Adipocyte (in vitro differentiated cells): ENCODE data around the gene C1orf174.

Experiments used
- DNase-seq: peaks from one replicate; pipeline ENCODE4 v3.0.0-alpha.2; 2015; ENCODE audit warnings: low read depth
- H3K27me3 ChIP-seq: replicated peaks from 2 replicates; pipeline ENCODE4 v1.7.0; 2013; ENCODE audit warnings: mild to moderate bottlenecking, low read length, moderate library complexity; ENCODE audit not compliant: control insufficient read depth, insufficient read depth
- H3K36me3 ChIP-seq: 2 replicates; pipeline ENCODE4 v1.7.0; 2013; ENCODE audit warnings: low read length, mild to moderate bottlenecking, moderate library complexity; ENCODE audit not compliant: control insufficient read depth, insufficient read depth, severe bottlenecking
- H3K4me1 ChIP-seq: 2 replicates; pipeline ENCODE4 v1.7.0; 2013; ENCODE audit warnings: mild to moderate bottlenecking, low read length, moderate library complexity; ENCODE audit not compliant: control insufficient read depth, insufficient read depth
- H3K4me3 ChIP-seq: 2 replicates; pipeline ENCODE4 v1.7.0; 2013; ENCODE audit warnings: mild to moderate bottlenecking, low read length, moderate library complexity
- H3K9ac ChIP-seq: 2 replicates; pipeline ENCODE4 v1.7.0; 2013; ENCODE audit warnings: mild to moderate bottlenecking, low read length, moderate library complexity
- H3K9me3 ChIP-seq: 2 replicates; pipeline ENCODE4 v1.7.0; 2013; ENCODE audit warnings: mild to moderate bottlenecking, low read length, moderate library complexity; ENCODE audit not compliant: control insufficient read depth

The C1orf174 gene

GRCh38 chr1:3898994-3899753 lies 898 bp downstream of the C1orf174 start:
- Histone ChIP-seq H3K36me3 (no peaks in the 10 kb centered on the region), H3K4me1 (peaks cover 12% of the 10 kb centered on the region), H3K4me3 (peak overlapping the region; percentile 97), H3K27me3 (no peaks in the 10 kb centered on the region), H3K9me3 (peaks cover 7% of the 10 kb centered on the region), H3K9ac (peak overlapping the region; percentile 97)
- peak; percentile 23 for DNase-seq

DNA sequence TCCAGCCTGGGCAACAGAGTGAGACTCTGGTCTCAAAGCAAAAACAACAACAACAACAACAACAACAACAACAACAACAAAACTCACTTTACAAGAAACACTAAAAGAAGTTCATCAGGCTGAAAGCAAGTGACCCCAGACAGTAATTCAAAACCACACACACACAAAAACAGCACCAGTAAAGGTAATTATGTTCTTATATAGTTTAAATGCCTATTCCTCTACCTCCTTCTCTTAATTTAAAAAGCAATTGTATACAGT lies 1.7 kb downstream of the C1orf174 start:
- no peaks in the 10 kb centered on the region for H3K36me3 ChIP-seq
- H3K4me3 ChIP-seq, result peak overlapping the region; percentile 97
- H3K9ac ChIP-seq, result no peak overlapping the region
- no peak for DNase-seq
- peaks cover 7% of the 10 kb centered on the region for H3K9me3 ChIP-seq
- peaks cover 12% of the 10 kb centered on the region for H3K4me1 ChIP-seq
- no peaks in the 10 kb centered on the region for H3K27me3 ChIP-seq

- DNase-seq, result no peak
Observed at GRCh38 chr1:3896396-3897000, 3.6 kb downstream of the C1orf174 start.

DNA sequence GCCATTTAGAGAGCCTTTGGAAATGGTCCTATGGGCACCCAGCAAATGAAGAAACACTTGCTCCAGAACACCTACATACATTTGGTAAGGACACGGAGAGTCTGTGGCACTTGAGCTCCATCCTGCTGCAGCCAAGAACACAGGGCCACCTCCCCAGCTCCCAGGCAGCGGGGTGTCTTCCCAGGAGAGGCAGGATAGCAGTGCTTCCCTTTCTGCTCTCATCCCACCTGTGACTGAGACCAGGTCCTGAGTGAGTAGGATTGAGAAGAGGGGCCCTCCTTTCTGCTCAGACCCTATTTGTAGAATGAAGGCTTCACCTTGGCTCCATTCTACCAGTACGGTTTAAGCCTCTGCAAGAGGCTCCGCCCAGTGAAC lies 4.1 kb downstream of the C1orf174 start:
- Histone ChIP-seq H3K9me3 (peaks cover 7% of the 10 kb centered on the region), H3K4me3 (no peak overlapping the region), H3K4me1 (peaks cover 12% of the 10 kb centered on the region), H3K9ac (no peak overlapping the region), H3K36me3 (peaks cover 7% of the 10 kb centered on the region), H3K27me3 (no peaks in the 10 kb centered on the region)
- DNase-seq, result no peak

More at GRCh38 chr1:3896396-3897000, 3.6 kb downstream of the C1orf174 start:
- Histone ChIP-seq H3K36me3 (peaks cover 1% of the 10 kb centered on the region), H3K4me3 (no peak overlapping the region), H3K4me1 (peaks cover 12% of the 10 kb centered on the region), H3K9me3 (peaks cover 7% of the 10 kb centered on the region), H3K27me3 (no peaks in the 10 kb centered on the region), H3K9ac (no peak overlapping the region)

DNA sequence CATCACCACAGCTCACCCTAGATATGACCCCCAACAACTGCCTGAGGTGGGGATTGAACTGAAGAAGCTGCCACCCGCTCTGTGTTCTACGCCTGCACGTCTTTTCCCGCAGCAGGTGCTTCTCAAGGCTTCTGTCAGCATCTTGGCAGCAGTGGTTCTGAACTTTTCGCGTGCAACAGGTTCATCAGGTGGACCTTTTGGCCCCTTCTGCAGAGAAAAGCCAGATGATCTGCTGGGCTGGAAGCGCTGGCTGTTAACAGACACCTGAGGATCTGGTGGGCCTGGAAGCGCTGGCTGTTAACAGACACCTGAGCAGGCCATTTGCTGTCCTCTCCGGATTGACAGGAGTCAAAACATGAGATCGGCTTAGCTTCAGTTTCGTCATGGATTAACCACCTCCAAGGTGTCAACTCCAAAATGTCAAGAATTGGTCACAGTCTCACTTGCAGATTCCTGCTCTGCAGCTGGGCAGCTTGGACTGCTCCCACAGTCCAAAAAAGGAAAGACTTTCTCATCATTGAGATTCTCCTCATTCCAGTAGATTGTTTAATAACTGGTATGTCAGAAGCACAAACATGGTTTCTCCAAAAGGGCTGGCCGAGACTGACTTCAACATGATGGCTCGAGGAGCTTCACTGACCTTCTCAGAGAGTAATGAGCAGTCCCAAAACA lies 4.7 kb downstream of the C1orf174 start:
- Histone ChIP-seq H3K9ac (no peak overlapping the region), H3K27me3 (no peaks in the 10 kb centered on the region), H3K36me3 (peaks cover 12% of the 10 kb centered on the region), H3K9me3 (peaks cover 7% of the 10 kb centered on the region), H3K4me1 (peaks cover 12% of the 10 kb centered on the region), H3K4me3 (no peak overlapping the region)
- DNase-seq, result peak; percentile 30

- Histone ChIP-seq H3K4me3 (no peak overlapping the region), H3K36me3 (peaks cover 18% of the 10 kb centered on the region), H3K27me3 (no peaks in the 10 kb centered on the region), H3K9me3 (peaks cover 7% of the 10 kb centered on the region), H3K4me1 (peaks cover 12% of the 10 kb centered on the region), H3K9ac (no peak overlapping the region)
- no peak for DNase-seq
Observed at GRCh38 chr1:3894626-3895278, 5.3 kb downstream of the C1orf174 start.

GRCh38 chr1:3893190-3893589 lies 6.9 kb downstream of the C1orf174 start:
- Histone ChIP-seq H3K4me1 (peaks cover 4% of the 10 kb centered on the region), H3K27me3 (no peaks in the 10 kb centered on the region), H3K9ac (no peak overlapping the region), H3K36me3 (peaks cover 31% of the 10 kb centered on the region), H3K4me3 (no peak overlapping the region), H3K9me3 (peaks cover 4% of the 10 kb centered on the region)
- DNase-seq, result no peak

GRCh38 chr1:3892748-3893147 lies 7.3 kb downstream of the C1orf174 start:
- Histone ChIP-seq H3K4me3 (no peak overlapping the region), H3K9me3 (no peaks in the 10 kb centered on the region), H3K4me1 (peaks cover 4% of the 10 kb centered on the region), H3K36me3 (peaks cover 36% of the 10 kb centered on the region), H3K27me3 (no peaks in the 10 kb centered on the region), H3K9ac (no peak overlapping the region)
- DNase-seq, result no peak

DNA sequence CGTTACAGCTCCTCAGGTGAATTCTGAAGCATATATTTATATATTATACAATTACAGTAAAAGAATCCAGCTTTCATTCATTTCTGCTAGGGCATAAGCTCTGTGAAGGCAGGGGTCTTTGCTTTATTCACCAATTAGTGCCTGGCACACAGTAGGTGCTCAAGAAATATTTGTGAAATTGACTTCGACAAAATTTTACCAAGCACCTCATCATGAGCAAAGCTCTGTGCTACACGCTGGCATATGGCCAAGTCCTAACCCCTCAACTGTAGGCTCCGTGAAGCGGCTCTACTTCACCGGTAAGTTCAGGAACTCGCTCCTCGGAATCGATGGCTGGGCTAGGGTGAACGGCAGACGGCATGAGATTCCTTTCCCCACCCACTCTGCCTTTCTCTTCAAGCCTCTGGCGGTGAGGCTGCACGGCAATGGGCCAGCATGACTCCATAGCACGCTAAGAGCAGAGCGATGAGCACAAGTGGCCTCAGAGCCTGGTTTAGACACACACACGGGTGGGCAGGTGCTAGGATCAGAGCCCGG lies 8.7 kb downstream of the C1orf174 start:
- H3K27me3 ChIP-seq, result no peaks in the 10 kb centered on the region
- peaks cover 43% of the 10 kb centered on the region for H3K36me3 ChIP-seq
- no peak for DNase-seq
- no peaks in the 10 kb centered on the region for H3K9me3 ChIP-seq
- no peak overlapping the region for H3K9ac ChIP-seq
- H3K4me1 ChIP-seq, result peaks cover 4% of the 10 kb centered on the region
- no peak overlapping the region for H3K4me3 ChIP-seq

- H3K4me3 ChIP-seq, result no peak overlapping the region
- H3K4me1 ChIP-seq, result peaks cover under 1% of the 10 kb centered on the region
- DNase-seq, result no peak
- no peaks in the 10 kb centered on the region for H3K27me3 ChIP-seq
- H3K9ac ChIP-seq, result no peak overlapping the region
- H3K9me3 ChIP-seq, result no peaks in the 10 kb centered on the region
- H3K36me3 ChIP-seq, result peaks cover 51% of the 10 kb centered on the region
Observed at GRCh38 chr1:3890389-3891328, 9.4 kb downstream of the C1orf174 start.
